Kidney tubule cell (primary cell): Measurements from ENCODE around the gene FRRS1L.
A peak's percentile ranks its signal among the peaks of the same experiment; 100 is the strongest.

Source experiments
- DNase-seq: peaks from one replicate; pipeline ENCODE4 v3.0.0-alpha.2; 2018; ENCODE audit warnings: low spot score

Gene FRRS1L

DNA sequence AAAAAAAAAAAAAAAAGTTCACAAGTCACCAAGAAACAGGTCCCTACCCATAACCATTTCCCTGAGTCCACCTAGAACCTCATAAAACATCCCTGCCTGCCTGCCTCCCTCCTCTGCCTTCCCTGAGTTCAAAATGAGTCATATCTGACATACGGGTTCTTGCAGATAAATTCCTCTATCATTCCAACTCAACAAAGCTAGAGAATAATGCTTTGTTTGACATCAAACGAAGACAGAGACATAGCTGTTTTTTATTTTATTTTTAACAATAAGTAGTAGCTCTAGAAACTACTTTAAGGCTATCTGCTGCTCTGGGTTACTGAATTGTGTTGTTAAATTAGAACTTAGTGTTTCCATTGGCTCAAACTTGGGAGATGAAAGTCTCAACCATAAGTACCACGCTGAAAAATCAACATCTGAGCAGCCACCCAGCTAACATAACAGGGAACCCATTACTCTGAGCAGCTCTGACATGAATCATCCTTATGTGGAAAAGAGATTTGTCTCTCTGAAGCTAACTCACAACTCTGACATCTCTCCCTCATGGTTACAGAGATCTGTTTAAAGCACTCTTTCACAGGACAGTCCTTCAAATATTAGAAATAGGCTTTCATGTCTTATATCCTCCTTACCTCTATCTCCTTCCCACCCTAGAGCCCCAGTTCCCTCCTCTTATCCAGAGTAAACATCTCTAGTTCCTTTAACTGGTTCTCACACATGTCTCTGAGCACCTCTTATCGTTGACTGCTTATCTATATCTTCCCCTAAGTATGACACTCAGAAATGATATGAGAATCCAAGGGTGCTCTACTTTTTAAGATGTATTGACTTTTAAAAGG, 59.4 kb downstream of the FRRS1L start:
- DNase-seq: peak; percentile 82

GRCh38 chr9:109101810-109102209, 65.2 kb downstream of the FRRS1L start:
- DNase-seq: peak; percentile 77

GRCh38 chr9:109101202-109101595, 65.8 kb downstream of the FRRS1L start:
- DNase-seq: no peak

- DNase-seq: no peak
Observed at GRCh38 chr9:109100543-109101201, 66.4 kb downstream of the FRRS1L start.

DNA sequence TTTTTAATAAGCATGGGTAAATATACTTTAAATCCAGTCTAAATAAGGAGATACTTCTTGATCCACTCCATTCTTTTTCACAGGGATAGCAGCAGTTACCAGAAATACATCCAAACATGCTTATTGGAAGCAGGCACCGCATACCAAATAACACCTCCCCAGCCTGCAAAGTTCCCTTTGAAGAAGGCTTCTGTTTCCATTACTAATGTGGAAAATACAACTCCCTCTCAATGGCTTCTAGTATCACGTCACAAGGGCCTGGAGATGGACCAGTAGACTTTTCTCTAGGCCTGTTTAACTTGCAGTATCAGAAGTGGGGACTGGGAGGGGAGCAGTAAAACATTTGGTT, 68.1 kb downstream of the FRRS1L start:
- DNase-seq: no peak

- peak; percentile 41 for DNase-seq
Observed at GRCh38 chr9:109098171-109098959, 68.7 kb downstream of the FRRS1L start.

GRCh38 chr9:109097146-109097545, 69.9 kb downstream of the FRRS1L start:
- DNase-seq: no peak

GRCh38 chr9:109095321-109095720, 71.7 kb downstream of the FRRS1L start:
- no peak for DNase-seq

GRCh38 chr9:109094268-109094667, 72.8 kb downstream of the FRRS1L start:
- DNase-seq: no peak

DNA sequence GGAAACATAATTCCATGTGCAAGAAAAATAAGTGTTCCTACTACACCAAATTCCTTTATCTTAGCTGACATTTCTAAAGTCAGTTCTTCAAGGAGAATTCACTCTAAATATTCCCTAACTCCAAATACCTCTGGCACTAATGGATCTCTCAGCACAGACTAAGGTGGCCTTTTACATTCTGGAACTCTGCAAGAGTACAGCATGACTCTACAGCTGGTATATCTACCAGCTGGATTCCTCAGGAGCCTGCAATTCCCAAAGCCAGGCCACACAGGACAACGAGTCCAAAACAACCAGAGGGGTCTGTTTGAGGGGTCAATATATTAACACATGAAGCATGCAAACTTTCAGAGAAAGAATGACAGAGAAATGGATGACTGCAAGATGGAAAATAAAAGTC, 74.5 kb downstream of the FRRS1L start:
- no peak for DNase-seq

DNA sequence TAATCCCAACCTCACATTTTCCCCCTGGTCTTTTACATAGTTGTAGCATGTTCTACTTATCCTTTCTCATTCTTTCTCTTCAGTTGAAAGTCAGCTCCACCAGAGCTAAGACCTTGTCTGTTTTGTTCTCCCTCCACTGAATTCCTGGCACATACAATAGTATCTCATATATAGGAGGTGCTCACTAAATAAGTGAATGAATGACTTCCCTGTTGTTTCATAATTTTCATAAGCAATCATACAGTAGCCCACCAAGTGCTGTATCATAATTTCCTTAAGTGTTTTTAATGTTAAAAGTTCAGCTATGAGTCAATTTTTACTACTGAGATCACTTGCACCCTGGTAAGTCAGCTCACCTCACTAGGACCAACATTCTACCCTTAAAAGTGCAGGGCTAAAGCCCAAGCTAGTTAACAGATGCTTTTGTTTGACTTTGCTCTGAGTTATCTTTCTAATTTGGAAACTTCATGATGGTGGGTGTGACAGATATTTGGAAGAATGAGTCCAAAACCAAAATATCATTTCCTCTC, 74.9 kb downstream of the FRRS1L start:
- no peak for DNase-seq

GRCh38 chr9:109088221-109088620, 78.8 kb downstream of the FRRS1L start:
- no peak for DNase-seq

DNA sequence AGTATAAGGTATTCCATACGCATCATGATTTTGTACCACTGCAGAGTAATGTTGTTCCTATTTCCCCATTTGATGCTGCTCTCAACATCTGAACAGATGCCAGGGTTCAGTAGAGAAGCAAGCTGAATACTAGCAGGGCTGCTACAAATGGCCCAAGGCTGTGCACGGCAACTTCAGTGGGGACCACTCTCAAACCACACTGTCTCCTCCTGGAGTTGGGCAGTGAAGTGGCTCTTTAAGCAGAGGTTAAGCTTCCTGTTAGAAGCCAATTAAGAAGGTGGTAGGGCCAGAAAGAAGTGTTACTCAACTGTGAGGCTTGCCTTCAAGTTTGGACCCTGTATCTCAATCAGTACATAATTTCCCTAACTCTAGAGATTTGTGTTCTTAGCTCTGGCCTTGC, 79.3 kb downstream of the FRRS1L start:
- no peak for DNase-seq

- peak; percentile 31 for DNase-seq
Observed at GRCh38 chr9:109086221-109086620, 80.8 kb downstream of the FRRS1L start.

GRCh38 chr9:109085510-109085909, 81.5 kb downstream of the FRRS1L start:
- DNase-seq: no peak

GRCh38 chr9:109083813-109084405, 83.1 kb downstream of the FRRS1L start:
- DNase-seq: no peak

DNA sequence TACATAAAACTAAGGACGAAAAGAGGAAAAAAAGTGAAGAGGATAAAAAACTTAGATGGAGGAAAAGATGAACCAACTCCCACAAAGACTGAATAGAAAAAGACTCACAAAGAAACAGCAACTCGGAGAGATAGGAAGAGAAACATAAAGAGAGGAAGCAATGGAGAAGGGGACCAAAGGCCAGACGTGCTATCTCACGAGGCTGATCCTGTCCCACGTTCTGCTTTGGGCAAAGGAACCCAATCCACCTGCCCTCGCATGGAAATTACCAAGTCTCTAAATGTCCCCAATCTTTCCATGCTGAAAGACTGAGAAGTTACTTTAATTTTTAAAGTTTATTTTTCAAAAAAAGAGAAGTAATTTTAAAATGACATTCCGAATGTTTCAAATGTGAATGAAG, 83.9 kb downstream of the FRRS1L start:
- DNase-seq: no peak

GRCh38 chr9:109082091-109082620, 84.9 kb downstream of the FRRS1L start:
- no peak for DNase-seq
